A673 (cell line): Measurements from ENCODE around the gene SMAP2. TPM values are rescaled to one million over a fixed set of nuclear protein-coding genes. Genes with fewer than 3 reads are reported as not detected.

Experiments
- BruUV-seq: library from RNA; stranded (reverse); fragments of 400-500 nt; replicated peaks from 2 replicates; lab custom pipeline; 2021; lab: Mats Ljungman, UMichigan
- CTCF ChIA-PET: fragments of 300-600 bp; sonication (Branson Sonifier 250); formaldehyde crosslinking; loops from one replicate; lab custom pipeline; 2022; ENCODE audit warnings: antibody characterized with exemption; lab: Charles Lee
- POLR2A ChIA-PET: fragments of 300-600 bp; sonication (Branson Sonifier 250); formaldehyde crosslinking; loops from one replicate; lab custom pipeline; 2022; ENCODE audit warnings: antibody characterized with exemption; ENCODE audit not compliant: low non-redundant PET; lab: Charles Lee
- DNase-seq: peaks from one replicate; pipeline ENCODE4 v3.0.0-alpha.2; 2015; ENCODE audit warnings: low spot score
- H3K27ac ChIP-seq: fragments of 200-600 bp; sonication (generic); 2 replicates; pipeline ENCODE4 v1.5.1; 2016; ENCODE audit warnings: mixed run types, low read depth, mild to moderate bottlenecking, mixed read lengths, antibody characterized with exemption, low read length; ENCODE audit not compliant: poor library complexity, severe bottlenecking
- H3K27me3 ChIP-seq: fragments of 200-600 bp; sonication (generic); replicated peaks from 2 replicates; pipeline ENCODE4 v1.6.1; 2017; ENCODE audit warnings: mixed run types, low read depth, mild to moderate bottlenecking, mixed read lengths, antibody characterized with exemption, low read length; ENCODE audit not compliant: insufficient read depth, poor library complexity
- H3K36me3 ChIP-seq: fragments of 200-600 bp; sonication (generic); 2 replicates; pipeline ENCODE4 v1.6.1; 2016; ENCODE audit warnings: mixed run types, mild to moderate bottlenecking, mixed read lengths, antibody characterized with exemption, low read length; ENCODE audit not compliant: insufficient read depth, poor library complexity, severe bottlenecking
- H3K4me1 ChIP-seq: fragments of 200-600 bp; sonication (generic); 2 replicates; pipeline ENCODE4 v1.6.1; 2017; ENCODE audit warnings: mixed run types, mild to moderate bottlenecking, mixed read lengths, antibody characterized with exemption, low read length; ENCODE audit not compliant: insufficient read depth, poor library complexity, severe bottlenecking
- H3K4me3 ChIP-seq: fragments of 200-600 bp; sonication (generic); 2 replicates; pipeline ENCODE4 v1.5.1; 2016; ENCODE audit warnings: low read depth, mixed run types, mild to moderate bottlenecking, mixed read lengths, low read length; ENCODE audit not compliant: poor library complexity, severe bottlenecking
- H3K9me3 ChIP-seq: fragments of 200-600 bp; sonication (generic); 2 replicates; pipeline ENCODE4 v1.6.1; 2016; ENCODE audit warnings: mixed run types, low read depth, mild to moderate bottlenecking, mixed read lengths, antibody characterized with exemption, low read length; ENCODE audit not compliant: poor library complexity, severe bottlenecking
- CTCF ChIP-seq: fragments of 300-800, 200-600 bp; sonication (generic); conservative IDR thresholded peaks from 2 replicates; pipeline ENCODE4 v1.5.1; 2017; ENCODE audit warnings: low read depth, mild to moderate bottlenecking, antibody characterized with exemption, low read length, moderate library complexity, mixed read lengths
- EZH2 ChIP-seq: fragments of 200-600 bp; sonication (generic); IDR thresholded peaks from 2 replicates; pipeline ENCODE4 v1.6.1; 2017; ENCODE audit warnings: borderline replicate concordance, low read depth, mild to moderate bottlenecking, mixed read lengths, antibody characterized with exemption, low read length; ENCODE audit not compliant: poor library complexity, severe bottlenecking
- intact Hi-C: fragments of 100-400 bp; cut with micrococcal nuclease; formaldehyde crosslinking; loops from one replicate; pipeline ENCODE4 v1.10.0; 2022; ENCODE audit not compliant: unreplicated experiment
- total RNA-seq: library from RNA; stranded (reverse); gene quantifications from 2 replicates; pipeline ENCODE4 v1.2.3, GENCODE V29; 2021

The SMAP2 gene
- total RNA-seq, 1 experiment from 2014 or later, result 58.5 TPM

DNA sequence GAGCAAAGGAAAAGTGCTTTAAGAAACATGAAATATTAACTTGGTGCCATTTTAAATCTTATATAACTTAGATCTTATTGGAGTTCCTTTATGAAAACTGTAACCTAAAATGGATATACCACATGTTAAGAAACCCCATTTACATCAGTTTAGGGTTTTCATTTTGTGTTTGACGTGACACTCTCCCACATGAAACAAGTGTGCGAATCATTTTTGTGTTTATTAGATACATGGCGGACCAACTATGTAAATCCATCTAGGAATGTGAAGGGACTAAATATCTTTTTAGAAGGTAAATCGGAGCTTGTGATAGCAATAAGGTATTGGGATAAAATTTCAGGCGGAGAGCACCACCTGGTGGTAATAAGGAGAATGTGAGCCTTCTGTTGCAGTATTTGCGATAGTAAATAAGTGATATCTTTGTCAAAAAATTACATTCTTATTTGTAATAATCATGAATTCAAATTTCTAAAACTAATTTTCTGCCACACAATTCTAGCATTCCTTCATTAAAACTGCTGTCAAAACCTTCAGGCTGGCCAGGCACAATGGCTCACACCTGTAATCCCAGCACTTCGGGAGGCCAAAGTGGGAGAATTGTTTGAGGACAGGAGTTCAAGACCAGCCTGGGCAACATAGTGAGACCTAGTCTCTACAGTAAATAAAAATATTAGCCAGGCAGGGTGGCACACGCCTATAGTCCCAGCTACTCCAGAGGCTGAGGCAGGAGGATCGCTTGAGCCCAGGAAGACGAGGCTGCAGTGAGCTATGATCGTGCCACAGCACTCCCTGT, 31.3 kb downstream of the SMAP2 start:
- no peak overlapping the region for H3K4me3 ChIP-seq
- no peaks in the 10 kb centered on the region for H3K9me3 ChIP-seq
- DNase-seq, result peak; percentile 70
- intact Hi-C loops, result loop anchor here (1.0 to 10.0 kb wide), 5 partner anchors 66 to 320 kb away; partner anchors contain the start of genes COL9A2 and ZMPSTE24
- peaks cover 18% of the 10 kb centered on the region for H3K36me3 ChIP-seq
- no peak overlapping the region for H3K27ac ChIP-seq
- BruUV-seq, result no TSS peak
- TF ChIP-seq EZH2 (no peak), CTCF (peak; percentile 86)
- ChIA-PET CTCF (interaction anchor here (0.6 to 2.7 kb wide), 15 partner anchors 12 to 262 kb away, joined by 3 to 25 read pairs (median 3); partner anchors contain the start of gene SMAP2), POLR2A (no interaction called here)
- no peaks in the 10 kb centered on the region for H3K27me3 ChIP-seq
- H3K4me1 ChIP-seq, result peaks cover 18% of the 10 kb centered on the region

DNA sequence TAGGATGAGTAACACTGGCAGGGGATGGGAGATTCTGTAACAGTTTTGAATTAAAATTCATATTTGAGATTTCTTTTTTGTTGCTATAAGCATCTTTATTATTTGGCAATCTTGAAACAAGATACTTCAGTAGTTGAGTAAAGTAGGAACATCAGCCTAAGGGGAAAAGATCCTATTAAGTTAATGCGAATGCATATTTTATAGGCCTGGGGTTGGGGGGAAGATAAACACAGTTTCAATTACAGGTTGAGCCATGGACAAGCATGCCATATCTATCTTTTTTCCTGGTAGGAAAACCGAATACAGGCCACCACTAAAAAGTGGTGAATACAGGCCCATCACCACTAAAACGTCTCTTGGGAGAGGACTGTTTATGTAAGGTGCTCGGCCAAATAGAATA, 32.3 kb downstream of the SMAP2 start:
- Histone ChIP-seq H3K36me3 (peaks cover 19% of the 10 kb centered on the region), H3K9me3 (no peaks in the 10 kb centered on the region), H3K4me3 (no peak overlapping the region), H3K27me3 (no peaks in the 10 kb centered on the region), H3K27ac (no peak overlapping the region), H3K4me1 (peaks cover 13% of the 10 kb centered on the region)
- intact Hi-C loops, result loop anchor here (2.0 to 10.0 kb wide), 3 partner anchors 67 to 321 kb away; partner anchors contain the start of gene ZMPSTE24
- no TSS peak for BruUV-seq
- TF ChIP-seq CTCF, result no peak
- TF ChIP-seq EZH2, result no peak
- ChIA-PET CTCF (interaction anchor here (1.5 to 1.9 kb wide), 2 partner anchors 32 to 262 kb away, joined by 8 to 18 read pairs; partner anchors contain the start of gene SMAP2), POLR2A (no interaction called here)
- no peak for DNase-seq

DNA sequence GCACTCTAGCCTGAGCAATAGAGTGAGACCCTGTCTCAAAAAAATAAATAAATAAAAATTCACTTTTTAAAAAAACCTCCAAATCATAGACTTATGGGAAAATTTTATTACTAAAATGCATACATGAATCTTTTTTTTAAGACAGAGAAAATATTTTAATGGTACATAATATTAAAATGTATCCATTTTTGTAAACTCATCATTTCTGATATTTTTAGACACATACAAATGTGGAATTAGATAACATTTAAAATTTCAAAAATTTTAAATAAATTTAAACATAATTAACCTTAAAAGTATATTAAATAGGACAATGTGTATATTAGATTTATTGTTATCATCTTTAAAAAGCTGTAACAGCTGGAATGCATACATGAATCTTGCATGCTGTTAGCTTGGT, 33.9 kb downstream of the SMAP2 start:
- ChIA-PET POLR2A (no interaction called here), CTCF (no interaction called here)
- no peak for TF ChIP-seq EZH2
- no peak for TF ChIP-seq CTCF
- H3K4me3 ChIP-seq, result no peak overlapping the region
- no peak for DNase-seq
- H3K36me3 ChIP-seq, result peaks cover 22% of the 10 kb centered on the region
- no TSS peak for BruUV-seq
- no peaks in the 10 kb centered on the region for H3K9me3 ChIP-seq
- peaks cover 13% of the 10 kb centered on the region for H3K4me1 ChIP-seq
- no peak overlapping the region for H3K27ac ChIP-seq
- H3K27me3 ChIP-seq, result no peaks in the 10 kb centered on the region
- intact Hi-C loops, result loop anchor here (10.0 kb wide), 2 partner anchors 153 to 323 kb away; partner anchors contain the start of gene ZMPSTE24
